ENCODE measurements around the gene RELN.
A peak's percentile ranks its signal among the peaks of the same experiment; 100 is the strongest.

Gene RELN

GRCh38 chr7:103668279-103668941 lies 321.0 kb downstream of the RELN start:
- no peak for DNase-seq

DNA sequence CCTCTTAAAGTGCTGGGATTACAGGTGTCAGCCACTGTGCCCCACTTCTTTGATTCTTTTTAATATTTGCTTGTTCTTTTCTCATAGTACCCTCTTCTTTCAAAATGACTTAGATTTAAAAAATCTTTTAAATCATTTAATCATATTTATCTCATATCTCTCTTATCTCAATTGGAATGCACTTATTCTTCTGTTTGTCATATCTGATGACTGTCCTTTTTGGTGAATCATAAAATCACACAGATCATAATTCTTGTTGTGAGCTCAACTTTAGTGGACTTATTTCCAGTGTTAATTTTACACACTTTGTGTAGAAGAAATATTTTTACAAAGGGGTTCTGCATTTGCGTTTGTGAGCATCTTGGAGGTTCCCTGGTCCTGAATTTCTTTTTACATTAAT lies 323.1 kb downstream of the RELN start:
- no peak for DNase-seq

- DNase-seq: no peak
Observed at GRCh38 chr7:103664577-103664976, 324.9 kb downstream of the RELN start.

DNA sequence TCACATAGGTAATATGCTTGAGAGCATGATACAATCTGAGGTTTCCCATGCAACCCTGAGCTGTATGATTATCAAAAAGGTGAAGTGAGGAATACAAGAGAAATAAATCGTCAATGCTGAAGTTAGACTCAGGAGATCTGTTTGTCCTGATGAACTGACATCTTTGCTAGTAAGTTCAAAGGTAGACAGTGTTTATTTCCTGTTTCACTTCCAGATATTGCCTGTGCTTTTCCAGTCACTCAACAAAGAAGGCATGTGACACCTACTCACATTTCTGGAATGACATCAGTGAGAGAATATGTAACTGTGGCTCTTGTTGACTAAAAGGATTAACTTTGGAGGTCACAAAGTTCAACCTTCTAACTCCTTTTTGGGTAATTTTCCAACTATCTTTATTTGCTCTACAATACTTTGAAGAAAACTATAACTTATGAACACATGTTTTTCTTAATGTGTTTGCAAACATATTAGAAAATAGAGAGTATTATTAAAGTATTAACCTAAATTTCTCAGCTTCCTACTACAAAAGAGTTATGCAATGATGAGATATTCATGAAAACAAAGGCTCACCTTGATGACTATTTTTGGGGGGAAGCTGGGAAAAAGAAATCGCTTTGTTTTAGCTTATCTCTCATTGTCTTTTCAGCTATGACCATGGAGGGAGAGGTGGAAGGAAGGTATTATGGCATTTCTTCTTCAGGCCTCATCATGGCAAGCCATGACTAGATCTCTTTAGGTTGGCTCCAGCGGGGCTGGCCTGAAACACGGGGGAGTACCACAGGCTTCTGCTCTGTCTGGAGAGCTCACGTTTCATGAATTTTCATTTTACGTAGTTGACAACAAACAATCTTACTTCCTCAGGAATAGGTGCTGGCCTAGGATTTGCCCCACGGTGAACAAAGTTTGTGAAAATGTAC lies 328.7 kb downstream of the RELN start:
- DNase-seq: no peak

- DNase-seq: peak; percentile 57
Observed at GRCh38 chr7:103658055-103659005, 331.1 kb downstream of the RELN start.

DNA sequence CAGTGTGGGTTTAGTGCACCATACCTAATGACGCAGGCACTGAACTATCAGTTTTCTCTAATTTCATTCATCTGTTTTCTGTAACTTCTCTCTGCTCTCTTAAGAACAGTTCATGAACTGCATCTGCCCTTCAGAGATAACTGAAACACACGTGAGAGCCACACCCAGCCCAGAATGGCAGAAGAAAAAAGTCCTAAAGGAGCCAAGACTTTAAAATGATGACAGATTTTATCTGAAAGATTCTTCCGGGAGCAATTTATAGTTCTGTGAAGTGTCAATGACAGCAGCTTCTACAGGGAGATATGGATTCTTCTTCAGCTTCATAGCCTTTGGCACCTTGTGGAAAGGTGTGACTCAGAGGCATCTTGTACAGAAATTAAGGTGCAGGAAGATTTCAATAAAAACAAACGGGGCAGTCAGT lies 332.0 kb downstream of the RELN start:
- no peak for DNase-seq

GRCh38 chr7:103656221-103656620 lies 333.2 kb downstream of the RELN start:
- no peak for DNase-seq

DNA sequence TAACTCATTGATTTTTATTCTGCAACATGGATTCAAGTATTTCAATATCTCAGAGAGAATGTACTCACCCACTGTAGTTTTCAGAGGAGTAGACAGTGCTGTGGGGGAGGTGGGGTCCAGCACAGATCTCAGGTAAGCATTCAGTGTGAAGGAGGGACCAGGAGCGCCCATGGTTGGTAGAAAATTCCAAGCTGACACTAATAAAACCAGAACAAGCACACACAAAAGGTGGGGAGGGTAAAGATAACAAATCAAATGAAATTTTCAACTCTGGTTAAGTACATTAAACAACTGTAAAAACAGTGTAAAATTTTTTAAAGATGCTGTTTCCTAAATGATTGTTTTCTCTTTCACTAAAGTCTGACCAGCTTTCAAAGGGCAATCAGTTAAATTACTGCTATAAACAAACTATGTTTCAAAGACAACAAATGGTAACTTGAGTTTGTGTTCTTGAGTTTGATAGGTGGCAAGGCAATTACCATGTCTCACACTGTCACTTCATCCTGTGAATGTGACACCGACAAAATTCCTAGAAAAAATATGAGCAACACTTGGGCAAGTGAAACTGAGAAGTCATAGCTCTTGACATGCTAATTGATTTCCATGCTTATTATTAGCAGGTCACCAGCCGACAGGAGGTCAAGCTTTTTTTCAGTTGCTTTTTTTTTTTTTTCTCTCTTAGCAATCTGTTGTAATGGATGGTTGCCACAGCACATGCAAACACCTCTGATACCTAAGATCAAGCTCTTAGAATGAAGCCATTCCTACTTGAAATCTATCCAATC lies 337.7 kb downstream of the RELN start:
- no peak for DNase-seq

DNA sequence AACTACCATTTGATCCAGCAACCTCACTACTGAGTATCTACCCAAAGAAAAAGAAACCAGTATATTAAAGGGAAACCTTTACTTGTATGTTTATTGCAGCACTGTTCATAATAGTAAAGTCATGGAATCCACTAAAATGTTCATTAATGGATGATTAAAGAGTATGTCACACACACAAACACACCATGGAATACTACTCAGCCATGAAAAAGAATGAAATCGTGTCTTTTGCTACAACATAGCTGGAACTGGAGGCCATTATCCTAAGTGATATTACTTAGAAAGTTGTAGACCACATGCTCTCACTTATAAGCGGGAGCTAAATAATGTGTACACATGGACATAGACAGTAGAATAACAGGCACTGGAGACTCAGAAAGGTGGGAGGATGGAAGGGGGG lies 340.4 kb downstream of the RELN start:
- no peak for DNase-seq

GRCh38 chr7:103648135-103648534 lies 341.3 kb downstream of the RELN start:
- no peak for DNase-seq

- no peak for DNase-seq
Observed at GRCh38 chr7:103644319-103644718, 345.1 kb downstream of the RELN start.

DNA sequence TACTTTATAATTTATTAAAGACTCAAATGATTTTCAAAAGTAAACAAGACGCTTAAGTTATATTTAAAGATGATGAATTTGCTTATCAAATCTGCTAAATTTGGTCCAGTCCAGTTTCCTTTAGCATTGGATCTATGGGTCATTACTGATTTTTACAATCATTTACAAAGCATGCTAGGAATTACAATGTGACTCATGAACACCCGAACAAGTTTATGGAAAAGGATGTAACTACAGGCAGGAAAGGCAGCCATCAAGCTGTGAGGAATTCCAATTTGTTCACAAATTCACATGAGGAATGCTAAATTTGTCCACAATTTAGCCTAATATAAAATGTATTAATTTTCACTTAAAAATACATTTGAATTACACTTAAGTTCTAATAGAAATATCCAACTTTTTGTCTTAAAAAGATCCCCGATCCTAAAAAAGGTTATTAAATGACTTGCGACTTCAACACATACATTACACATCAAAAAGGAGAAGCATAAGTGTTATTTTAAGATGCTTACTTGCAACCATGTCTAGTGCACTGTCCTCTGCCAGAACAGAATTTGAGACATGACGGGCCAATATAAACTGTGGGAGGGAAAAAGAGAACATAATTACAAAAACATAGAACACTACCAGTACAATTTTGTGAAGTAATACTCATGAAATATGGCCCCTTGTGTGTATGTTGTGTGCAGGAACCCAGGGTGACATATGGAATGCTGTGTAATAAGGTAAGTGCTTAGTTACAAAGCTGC lies 349.3 kb downstream of the RELN start:
- no peak for DNase-seq

- no peak for DNase-seq
Observed at GRCh38 chr7:103637726-103638125, 351.7 kb downstream of the RELN start.

- no peak for DNase-seq
Observed at GRCh38 chr7:103637094-103637493, 352.4 kb downstream of the RELN start.

DNA sequence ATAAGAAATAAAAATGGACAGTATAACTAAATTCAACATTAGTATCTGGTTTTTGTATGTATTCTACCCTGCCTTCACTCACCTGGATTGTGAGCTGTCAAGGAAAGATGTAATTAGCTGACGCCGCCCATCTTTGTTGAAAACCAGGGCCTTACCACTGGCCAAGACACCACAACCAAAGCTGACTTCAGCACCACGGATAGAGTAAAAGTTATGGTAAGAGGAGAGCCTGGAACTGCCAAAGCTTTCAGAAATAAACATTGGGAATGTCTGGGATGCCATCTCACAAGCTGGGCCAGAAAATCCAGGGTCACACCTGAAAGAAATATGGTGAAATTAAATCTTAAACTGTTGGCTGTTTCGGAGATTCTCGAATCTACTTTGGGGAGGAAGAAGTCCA lies 353.3 kb downstream of the RELN start:
- DNase-seq: peak; percentile 56

GRCh38 chr7:103632972-103633371 lies 356.5 kb downstream of the RELN start:
- DNase-seq: no peak

GRCh38 chr7:103632005-103632639 lies 357.3 kb downstream of the RELN start:
- DNase-seq: no peak

GRCh38 chr7:103630318-103630717 lies 359.1 kb downstream of the RELN start:
- DNase-seq: no peak

DNA sequence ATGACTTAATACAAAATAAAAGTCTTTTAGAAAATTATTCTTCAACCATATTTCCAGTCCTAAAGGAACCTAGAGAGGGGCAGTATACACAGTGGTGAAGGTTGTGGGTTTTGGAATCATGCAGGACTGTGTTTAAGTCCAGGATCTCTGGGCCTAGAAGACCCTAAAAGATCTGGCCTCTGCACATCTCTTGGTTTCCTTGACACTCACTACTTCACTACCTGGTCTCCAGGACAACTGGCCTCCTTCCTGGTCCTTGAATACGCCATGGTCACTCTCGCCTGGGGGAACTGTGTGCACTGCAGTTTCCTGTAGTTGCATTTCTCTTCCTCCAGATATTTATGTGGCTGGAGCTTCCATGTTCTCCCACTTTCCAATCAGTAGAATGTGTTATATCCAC lies 360.7 kb downstream of the RELN start:
- no peak for DNase-seq

DNA sequence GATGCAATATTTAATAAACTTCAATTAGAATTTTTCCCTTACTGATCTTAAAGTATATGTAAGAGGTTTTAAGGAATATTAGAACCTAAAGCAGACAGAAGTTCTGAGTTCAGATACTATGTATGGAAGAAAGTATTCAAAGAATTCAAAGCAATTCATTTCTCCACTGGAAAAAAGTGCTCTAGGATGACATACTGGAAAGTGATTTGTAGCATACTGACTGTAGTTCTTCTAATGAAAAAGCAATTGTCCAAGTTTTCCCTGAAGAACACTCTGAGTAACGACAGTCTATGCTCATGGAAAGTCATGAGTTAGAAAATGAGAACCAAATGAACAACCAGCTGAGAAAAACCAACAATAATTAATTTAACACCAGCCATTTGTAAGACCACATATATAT lies 362.7 kb downstream of the RELN start:
- DNase-seq: no peak

DNA sequence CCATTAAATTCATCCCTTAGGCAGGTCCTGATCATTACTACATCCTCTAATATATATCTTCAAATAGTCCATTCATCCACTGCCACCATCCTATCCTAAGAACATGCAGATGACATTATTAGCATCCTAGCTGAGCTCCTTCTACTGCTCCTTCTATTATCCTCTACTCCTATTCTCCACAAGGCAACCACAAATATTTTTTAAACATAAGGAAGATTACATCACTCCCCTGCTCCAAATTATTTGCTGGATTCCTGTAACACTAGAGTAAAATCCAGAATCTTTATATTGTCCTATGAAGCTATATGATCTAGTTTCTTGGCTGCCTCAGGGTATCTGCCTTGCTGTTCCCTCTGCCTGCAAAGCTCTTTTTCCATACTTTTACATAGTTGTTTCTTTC lies 367.2 kb downstream of the RELN start:
- DNase-seq: no peak
